Esophagus mucosa (tissue), 1 donor: ENCODE data around the gene UFM1. TPM values are rescaled to one million over a fixed set of nuclear protein-coding genes. Genes with fewer than 3 reads are reported as not detected.
"Not testable (repeated sequence)": the region's sequence is repeated elsewhere in the genome, so short reads cannot be mapped to it uniquely, and the experiment has no call there.

Experiments
- ATAC-seq: fragments of 200-7000 bp; cut with Tn5 transposase; one replicate; pipeline ENCODE4 v1.9.1; 2020
- total RNA-seq: library from RNA; stranded (reverse); gene quantifications from one replicate; pipeline ENCODE4 v1.2.4, GENCODE V29; 2023
- donor health status: DM: yes; HTN: yes; CAD: no.

The UFM1 gene
- total RNA-seq: 25.7 TPM

DNA sequence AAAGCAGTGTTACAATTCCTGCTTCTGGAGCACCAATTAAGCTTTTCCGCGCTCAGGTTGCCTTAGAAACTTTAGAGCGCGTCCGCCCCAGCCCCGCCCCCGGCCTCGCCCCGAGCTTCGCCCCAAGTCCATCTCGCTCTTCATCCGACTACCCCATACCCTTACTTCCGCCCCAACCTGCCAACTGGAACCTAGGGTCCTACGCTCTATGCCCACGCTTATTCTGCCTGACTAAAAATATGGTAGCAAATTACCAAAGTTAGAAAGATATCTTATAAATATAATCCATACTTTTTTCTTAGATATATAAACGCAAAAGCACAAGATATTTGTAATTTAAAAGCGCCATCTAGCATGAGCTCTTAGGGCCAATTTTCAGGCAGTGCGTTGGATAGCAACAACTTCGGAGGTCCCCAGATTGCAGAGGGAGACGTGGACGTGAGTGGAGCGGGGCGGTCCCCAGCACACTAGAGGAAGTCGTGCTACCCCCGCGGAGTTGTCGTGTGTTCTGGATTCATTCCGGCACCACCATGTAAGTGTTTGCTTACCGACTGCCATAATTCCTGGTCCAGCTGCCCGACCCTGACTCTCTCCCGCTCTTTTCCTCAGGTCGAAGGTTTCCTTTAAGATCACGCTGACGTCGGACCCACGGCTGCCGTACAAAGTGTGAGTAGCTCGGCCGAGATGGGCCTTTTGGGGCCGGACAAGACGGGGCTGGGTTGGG is at the start of gene UFM1:
TSS of gene UFM1 (plus strand) at position 462 of the 724 bp plus-strand sequence. CDS start at position 531, 69 bp downstream.
- ATAC-seq: peak; percentile 99

GRCh38 chr13:38301236-38301635 is 48.4 kb upstream of the UFM1 start:
- ATAC-seq: no peak

DNA sequence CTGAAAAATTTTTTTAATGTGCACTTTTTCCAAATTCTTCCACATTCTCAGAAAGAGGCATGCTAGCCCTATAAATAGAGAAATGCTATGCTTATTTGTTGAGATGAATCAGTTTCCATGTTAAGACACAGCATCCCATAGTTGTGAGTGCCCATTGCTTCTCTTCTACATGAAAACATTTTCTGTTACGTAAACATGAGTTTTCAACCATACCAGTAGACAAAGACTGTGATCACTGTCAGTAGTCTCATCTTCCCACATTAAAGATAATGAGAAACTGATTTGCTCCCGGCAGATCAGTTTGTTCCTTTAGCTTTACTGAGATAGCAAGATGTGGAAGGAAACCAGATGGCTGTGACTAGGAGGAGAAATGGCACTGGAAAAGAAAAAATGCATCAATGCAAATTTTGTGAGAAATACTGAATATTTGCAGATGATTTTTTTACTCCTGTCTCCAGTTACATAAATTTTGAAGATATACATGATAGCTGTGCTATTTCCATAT is 45.8 kb upstream of the UFM1 start:
- no peak for ATAC-seq

- peak; percentile 100 for ATAC-seq
These were observed 40.9 kb upstream of the UFM1 start for GRCh38 chr13:38308736-38309135.

DNA sequence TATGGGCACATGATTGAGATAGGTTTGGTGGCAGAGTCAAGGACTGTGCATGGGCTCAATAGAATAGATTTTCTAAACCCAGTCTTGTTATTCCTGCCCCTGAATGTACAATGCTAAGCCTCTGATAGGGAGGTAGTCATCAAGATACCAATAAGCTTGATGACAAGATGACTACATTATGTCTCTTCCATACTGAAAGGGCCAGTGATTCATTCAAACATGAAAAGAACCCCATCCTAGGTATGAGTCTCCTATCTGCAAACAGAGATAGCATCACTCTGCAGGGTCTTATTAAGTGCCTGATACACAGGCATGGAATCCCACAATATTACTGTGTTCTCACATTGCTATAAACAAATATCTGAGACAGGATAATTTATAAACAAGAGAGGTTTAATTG is 40.3 kb upstream of the UFM1 start:
- peak; percentile 36 for ATAC-seq

DNA sequence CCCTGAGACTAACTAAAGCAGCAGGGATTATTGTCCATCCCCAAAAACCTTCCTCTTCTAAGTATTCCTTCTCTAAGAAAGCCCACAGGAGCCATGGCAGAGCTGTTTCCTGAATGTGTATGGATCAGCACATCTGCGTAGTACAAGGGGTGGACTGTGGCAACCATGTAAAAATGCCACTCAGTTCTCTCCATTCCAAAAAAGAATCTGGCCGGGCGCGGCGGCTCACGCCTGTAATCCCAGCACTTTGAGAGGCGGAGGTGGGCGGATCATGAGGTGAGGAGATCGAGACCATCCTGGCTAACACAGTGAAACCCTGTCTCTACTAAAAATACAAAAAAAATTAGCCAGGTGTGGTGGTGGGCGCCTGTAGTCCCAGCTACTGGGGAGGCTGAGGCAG is 38.5 kb upstream of the UFM1 start:
- ATAC-seq: not testable (repeated sequence)

DNA sequence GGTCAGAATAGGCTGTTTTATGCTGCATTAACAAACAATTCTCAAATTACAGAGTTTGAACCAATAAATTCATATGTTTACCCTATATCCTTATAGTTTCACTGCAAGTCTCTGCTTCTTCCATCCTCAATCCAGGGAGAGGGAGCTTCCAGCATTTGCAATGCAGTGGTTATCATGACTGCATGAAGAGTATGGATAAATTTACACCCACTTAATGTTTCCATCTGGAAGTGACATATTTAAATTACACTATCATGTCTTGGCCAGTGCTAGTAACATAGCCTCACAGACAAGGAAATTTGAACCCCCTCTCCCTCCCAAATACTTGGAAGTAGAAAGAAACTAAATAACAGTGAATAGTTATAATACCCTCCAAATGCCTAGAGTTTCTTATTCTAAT is 33.5 kb upstream of the UFM1 start:
- no peak for ATAC-seq

DNA sequence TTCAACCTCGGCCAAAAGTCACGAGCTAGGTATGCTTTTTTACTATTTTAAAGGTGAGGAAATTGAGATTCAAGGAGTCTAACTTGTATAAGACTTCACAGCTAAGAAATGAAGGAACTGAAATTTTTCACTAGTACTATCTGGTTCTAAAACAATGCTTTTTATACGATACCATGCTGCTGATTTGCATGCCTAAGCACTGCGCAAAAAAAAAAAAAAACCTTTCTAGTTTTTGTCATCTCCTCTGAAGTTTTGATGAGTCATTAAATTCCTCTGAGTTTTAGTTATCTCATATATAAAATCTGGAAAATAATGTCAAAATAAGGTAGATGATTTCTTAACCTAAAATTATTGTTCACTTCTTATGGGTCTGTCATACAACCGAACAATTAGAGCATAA is 28.0 kb upstream of the UFM1 start:
- ATAC-seq: no peak

DNA sequence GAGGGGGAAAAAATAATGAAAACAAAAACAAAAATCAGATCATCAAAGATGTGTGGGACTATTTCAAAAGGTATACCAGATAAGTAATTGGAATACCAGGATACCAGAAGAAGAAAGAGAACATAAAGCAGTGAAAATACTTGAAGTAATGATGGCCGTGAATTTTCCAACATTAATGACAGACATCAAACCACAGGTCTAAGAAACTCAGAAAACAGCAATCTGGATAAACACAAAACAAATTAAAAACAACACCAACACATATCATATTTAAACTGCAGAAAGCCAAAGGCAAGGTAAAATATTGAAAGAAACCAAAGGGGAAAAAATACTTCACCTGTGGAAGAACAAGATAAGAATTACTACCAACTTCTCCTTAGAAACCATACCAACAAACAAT is 24.2 kb upstream of the UFM1 start:
- ATAC-seq: no peak

DNA sequence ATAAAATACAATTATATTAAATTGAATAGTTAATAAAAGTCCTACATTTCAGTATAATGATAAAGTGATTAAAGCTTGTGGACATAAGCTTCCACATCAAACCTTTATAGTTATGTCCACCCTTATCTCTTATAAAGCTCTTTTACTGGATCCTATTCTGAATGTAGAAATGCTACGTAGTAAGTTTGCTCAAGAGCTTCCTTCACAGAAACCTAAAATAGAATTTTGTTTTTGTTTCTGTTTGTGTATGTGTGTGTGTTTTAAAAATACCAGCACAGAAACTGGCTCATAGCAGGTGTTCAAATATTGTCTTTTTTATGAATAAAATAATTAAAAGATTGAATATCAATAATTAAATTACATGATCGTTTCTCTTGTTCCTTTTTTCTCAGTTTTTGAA is 21.0 kb upstream of the UFM1 start:
- no peak for ATAC-seq

DNA sequence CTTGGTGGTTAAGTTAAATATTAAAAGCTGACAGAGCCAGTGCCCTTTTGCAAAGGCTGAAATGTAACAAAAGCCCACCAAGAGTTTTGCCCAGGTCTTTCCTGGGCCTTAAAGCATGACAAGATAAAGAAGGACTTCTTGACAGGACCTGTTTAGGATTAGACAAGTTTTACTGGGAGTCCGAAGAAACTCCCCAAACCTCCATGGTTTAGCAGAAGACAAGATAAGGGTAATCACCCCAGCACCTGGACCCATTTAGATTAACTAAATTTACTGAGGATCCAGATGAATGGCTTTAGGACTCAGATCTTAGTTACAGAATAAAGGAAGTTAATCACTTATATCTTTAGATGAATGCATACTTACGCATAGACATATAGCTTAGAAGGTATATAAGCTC is 14.8 kb upstream of the UFM1 start:
- ATAC-seq: no peak

GRCh38 chr13:38338089-38338488 is 11.6 kb upstream of the UFM1 start:
- ATAC-seq: no peak

DNA sequence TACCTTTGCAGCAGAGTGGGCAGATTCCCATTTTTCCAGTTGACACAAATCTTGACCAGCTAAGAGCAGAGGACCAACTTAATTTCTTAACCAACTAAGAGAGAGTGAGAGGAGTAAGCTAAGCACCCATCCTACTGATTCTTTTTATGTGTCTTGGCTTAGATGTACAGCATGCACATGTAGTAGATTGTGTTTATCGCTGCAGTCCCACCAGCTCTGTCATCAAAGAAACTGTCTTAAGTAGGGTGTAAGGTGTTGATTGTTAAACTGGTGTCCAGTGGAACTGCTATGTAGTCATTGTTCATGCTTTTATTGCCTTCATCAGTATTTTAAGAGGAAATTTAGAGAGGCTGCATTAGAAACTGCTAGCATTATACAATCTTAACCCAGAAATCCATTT is 9.0 kb upstream of the UFM1 start:
- no peak for ATAC-seq

DNA sequence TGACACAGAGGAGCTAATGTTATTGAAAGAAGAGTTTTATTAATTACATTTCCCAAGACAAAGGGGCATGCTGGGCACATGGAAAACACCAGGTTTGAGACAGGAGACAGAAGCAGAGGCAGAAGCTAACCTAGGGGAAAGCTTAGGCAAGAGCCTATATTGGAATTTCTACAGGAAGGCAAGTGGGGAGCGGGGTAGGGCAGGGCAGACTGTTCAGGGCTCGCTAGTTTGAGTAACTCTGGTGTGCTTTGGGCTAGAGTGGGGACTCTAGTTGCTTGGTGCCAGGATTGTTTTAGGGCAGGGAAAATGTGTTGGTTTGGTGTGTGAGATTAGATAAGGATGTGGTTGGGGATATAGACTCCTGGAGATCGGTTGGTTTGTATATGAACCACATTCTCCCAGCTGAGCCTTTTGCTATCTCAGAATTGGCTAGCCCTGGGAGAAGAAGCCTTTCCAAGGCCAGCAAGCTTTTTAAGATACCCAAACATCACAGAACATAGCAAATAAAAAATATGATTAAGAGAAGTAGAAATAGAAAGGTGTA is 8.4 kb upstream of the UFM1 start:
- ATAC-seq: no peak

DNA sequence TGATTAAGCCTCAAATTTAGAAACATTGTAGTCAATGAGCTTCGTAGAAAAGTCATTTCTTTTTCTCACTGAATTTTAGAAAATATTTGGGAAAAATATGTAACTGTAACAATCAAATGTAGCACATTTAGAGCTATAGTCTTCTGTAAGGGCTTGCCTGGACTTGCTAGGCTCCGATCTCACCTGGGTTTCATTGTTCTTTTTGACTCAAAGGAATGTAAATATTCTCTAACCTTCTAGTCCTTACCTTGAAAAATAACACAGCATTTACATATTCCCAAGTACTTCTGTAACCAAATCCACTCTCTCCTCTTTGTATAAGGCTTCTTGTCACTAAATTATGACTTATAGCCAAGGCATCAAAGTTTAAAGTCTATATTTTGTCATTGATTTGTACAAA is 2.9 kb upstream of the UFM1 start:
- ATAC-seq: no peak

DNA sequence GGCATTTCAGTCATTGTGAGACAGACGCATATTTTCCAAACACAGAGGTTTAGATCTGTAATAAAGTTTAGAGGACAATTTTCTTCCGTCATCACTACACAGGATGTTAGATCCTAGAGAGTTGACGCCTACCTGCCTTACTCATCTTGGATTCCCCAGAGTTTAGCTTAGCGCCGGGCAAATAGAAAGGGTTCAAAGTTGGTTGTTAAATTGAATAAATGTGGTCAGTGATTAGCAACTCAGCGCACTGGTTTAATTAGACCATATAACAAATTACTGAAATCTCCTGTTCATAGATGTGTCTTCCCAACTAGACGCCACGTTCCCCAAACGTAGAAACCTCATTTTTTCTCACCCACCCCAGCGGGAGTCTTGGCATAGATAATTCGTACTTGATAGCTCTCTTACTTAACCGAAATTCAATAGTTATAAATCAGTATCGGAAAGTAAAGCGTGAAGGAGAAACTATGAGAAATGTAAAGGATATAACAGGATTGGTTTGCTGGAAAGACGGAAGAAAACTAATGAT is 726 bp upstream of the UFM1 start:
- ATAC-seq: peak; percentile 61

GRCh38 chr13:38350114-38350617 is 515 bp downstream of the UFM1 start:
- peak; percentile 67 for ATAC-seq

DNA sequence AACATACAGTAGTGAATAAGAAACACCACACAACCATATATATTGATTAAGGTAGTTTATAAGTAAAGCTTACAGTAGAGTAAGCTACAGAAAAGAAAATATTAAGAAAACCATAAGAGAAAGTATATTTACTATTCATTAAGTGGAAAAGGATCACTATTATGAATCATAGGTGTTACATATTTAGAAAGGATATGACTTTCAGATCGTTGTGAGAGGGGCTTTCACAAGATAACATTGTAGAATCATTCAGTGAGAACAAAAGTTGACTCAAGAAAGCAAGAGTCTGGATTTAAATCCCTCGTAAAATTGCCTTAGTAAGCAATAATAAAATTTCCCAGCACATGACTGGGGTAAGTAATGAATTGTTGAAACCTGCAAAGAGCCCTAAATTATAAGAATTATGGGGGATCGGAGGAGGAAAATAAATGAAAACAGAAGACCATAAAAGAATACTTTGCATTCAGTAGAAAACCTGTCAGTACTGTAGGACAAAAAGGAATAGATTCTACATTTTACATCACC is 6.0 kb downstream of the UFM1 start:
- ATAC-seq: no peak

GRCh38 chr13:38358684-38359083 is 9.0 kb downstream of the UFM1 start:
- ATAC-seq: no peak

DNA sequence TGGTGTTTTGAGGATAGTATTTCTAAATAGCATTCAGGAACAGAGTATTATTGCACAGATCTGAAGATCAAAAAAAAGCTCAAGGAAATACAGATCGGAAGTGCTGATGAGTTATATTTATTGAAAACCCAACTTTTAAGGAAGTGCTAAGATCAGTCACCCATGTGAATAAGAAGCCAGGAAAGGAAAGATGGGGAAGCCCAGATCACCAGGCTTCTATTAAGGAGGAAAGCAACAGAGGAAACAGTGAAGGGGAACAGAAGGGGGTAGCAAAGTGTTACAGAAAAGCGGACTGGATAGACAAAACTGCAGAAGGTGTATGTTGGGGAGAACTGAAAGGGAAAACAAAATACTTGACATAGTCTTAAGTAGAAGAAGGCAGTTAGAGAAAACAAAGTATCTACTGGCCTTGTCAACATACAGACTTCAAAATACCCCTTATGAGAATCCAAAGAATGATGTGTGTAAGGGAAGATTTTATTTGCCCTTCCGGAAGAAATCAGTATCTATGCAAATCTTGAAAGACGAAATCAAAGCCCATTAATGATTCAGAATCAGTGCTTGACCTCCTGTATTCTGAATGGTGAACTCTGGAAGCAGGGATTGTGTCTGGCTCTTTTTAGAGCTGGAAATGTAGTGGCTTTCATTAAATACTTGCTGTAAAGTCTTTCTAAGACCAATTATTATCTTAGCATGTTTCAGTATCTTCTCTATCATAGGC is 12.1 kb downstream of the UFM1 start:
- ATAC-seq: no peak

DNA sequence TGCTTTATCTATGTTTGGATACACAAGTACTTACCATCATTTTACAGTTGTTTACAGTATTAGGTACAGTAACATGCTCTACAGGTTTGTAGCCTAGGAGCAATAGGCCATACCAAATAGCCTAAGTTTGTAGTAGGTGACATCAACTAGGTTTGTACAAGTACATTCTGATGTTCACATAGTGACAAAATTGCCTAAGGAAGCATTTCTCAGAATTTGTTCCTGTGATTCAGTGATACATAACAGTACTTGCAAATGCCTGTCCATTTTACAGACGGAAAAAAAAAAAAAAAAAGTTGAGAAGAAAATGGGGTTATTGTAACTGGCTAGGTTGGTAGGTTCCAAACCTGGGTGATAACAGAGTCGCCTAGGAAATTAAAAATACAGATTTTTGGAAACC is 13.6 kb downstream of the UFM1 start:
- ATAC-seq: no peak

GRCh38 chr13:38363746-38364145 is 14.1 kb downstream of the UFM1 start:
- ATAC-seq: not testable (repeated sequence)

- ATAC-seq: no peak
These were observed 16.0 kb downstream of the UFM1 start for GRCh38 chr13:38365661-38366060.
